Activated CD4-positive, alpha-beta T cell treated with anti-CD3 and anti-CD28 coated beads, Interleukin-2, amount 50 U/mL, for 16 hours (primary cell): ENCODE data around the gene BHLHE23.

Experiments used
- DNase-seq: peaks from one replicate; pipeline ENCODE4 v3.0.0-alpha.2; 2020

BHLHE23 gene

GRCh38 chr20:63006540-63007359 lies at the start of gene BHLHE23:
Gene BHLHE23 (minus strand): TSS chr20:63006964. CDS start chr20:63006774, 190 bp downstream.
- DNase-seq, result no peak

GRCh38 chr20:63055575-63056235 lies 48.9 kb upstream of the BHLHE23 start:
- no peak for DNase-seq

GRCh38 chr20:63054681-63055240 lies 48.0 kb upstream of the BHLHE23 start:
- DNase-seq, result no peak

- no peak for DNase-seq
Measured at GRCh38 chr20:63054103-63054474, 47.3 kb upstream of the BHLHE23 start.

GRCh38 chr20:63053432-63054102 lies 46.8 kb upstream of the BHLHE23 start:
- DNase-seq, result no peak

GRCh38 chr20:63052571-63053431 lies 46.0 kb upstream of the BHLHE23 start:
- DNase-seq, result no peak

GRCh38 chr20:63051911-63052310 lies 45.1 kb upstream of the BHLHE23 start:
- no peak for DNase-seq

- DNase-seq, result no peak
Measured at GRCh38 chr20:63051186-63051860, 44.6 kb upstream of the BHLHE23 start.

GRCh38 chr20:63050406-63050805 lies 43.6 kb upstream of the BHLHE23 start:
- no peak for DNase-seq

GRCh38 chr20:63049561-63050221 lies 42.9 kb upstream of the BHLHE23 start:
- no peak for DNase-seq

- no peak for DNase-seq
Measured at GRCh38 chr20:63049191-63049518, 42.4 kb upstream of the BHLHE23 start.

- no peak for DNase-seq
Measured at GRCh38 chr20:63048516-63049190, 41.9 kb upstream of the BHLHE23 start.

- no peak for DNase-seq
Measured at GRCh38 chr20:63047946-63048345, 41.2 kb upstream of the BHLHE23 start.

GRCh38 chr20:63047267-63047666 lies 40.5 kb upstream of the BHLHE23 start:
- DNase-seq, result no peak

GRCh38 chr20:63046841-63047240 lies 40.1 kb upstream of the BHLHE23 start:
- DNase-seq, result no peak

- no peak for DNase-seq
Measured at GRCh38 chr20:63045991-63046390, 39.2 kb upstream of the BHLHE23 start.

GRCh38 chr20:63045401-63045800 lies 38.6 kb upstream of the BHLHE23 start:
- DNase-seq, result no peak

- DNase-seq, result no peak
Measured at GRCh38 chr20:63044605-63045004, 37.8 kb upstream of the BHLHE23 start.

GRCh38 chr20:63044204-63044600 lies 37.4 kb upstream of the BHLHE23 start:
- DNase-seq, result no peak

GRCh38 chr20:63043348-63044203 lies 36.8 kb upstream of the BHLHE23 start:
- DNase-seq, result no peak
